Thyroid gland (tissue), 4 donors: ENCODE results near the gene SLC25A22. TPM values are rescaled to one million over a fixed set of nuclear protein-coding genes. Genes with fewer than 3 reads are reported as not detected.

Experiments
- DNase-seq, 2 donors: peaks; one replicate each; pipeline ENCODE4 v3.0.0-alpha.2; 2019
- H3K27ac ChIP-seq, 3 donors: fragments of 200-600 bp; sonication (generic); 1 replicate in 2 of 3; 2 replicates in 1 of 3; pipeline ENCODE4 v1.5.1; 2016 to 2019; ENCODE audit warnings: mild to moderate bottlenecking in 1 of 3, moderate library complexity in 1 of 3
- H3K27me3 ChIP-seq: fragments of 200-600 bp; sonication (generic); one replicate; pipeline ENCODE4 v1.5.1; 2019
- H3K36me3 ChIP-seq, 2 donors: fragments of 200-600 bp; sonication (generic); one replicate each; pipeline ENCODE4 v1.5.1; 2016 to 2019
- H3K4me1 ChIP-seq, 2 donors: fragments of 200-600 bp; sonication (generic); one replicate each; pipeline ENCODE4 v1.5.1; 2017 to 2019
- H3K4me3 ChIP-seq, 3 donors: fragments of 200-600 bp; sonication (generic); replicated peaks in 1 of 3; 1 replicate in 2 of 3; 2 replicates in 1 of 3; pipeline ENCODE4 v1.5.1; 2016; ENCODE audit warnings: mild to moderate bottlenecking in 1 of 3
- H3K9me3 ChIP-seq: fragments of 200-600 bp; sonication (generic); one replicate; pipeline ENCODE4 v1.5.1; 2017
- POLR2A ChIP-seq, 2 donors: fragments of 450-650 bp; IDR thresholded peaks; one replicate each; pipeline ENCODE4 v1.6.1; 2017; ENCODE audit warnings: antibody characterized with exemption in 2 of 2, mild to moderate bottlenecking in 2 of 2, moderate library complexity in 1 of 2
- WGBS, 2 donors: methylation state at CpG; one replicate each; pipeline ENCODE4 v1.1.5; 2017; 5-methylcytosine and 5-hydroxymethylcytosine counted together
- intact Hi-C: fragments of 100-400 bp; cut with DNase I; formaldehyde crosslinking; loops from one replicate; pipeline ENCODE4 v1.15.1; 2023
- total RNA-seq, 4 donors: library from RNA; depleted of rRNA; stranded (reverse); fragments of >200 nt; gene quantifications; one replicate each; pipeline ENCODE4 v1.2.3, GENCODE V29; 2016
- TF ChIP-seq, protein P1 (sequence below), 6 experiments: fragments of 200-600 bp in 3 of 6; fragments of 450-650 bp in 3 of 6; sonication (generic) in 3 of 6; IDR thresholded peaks; one replicate each; pipeline ENCODE4 v1.5.1; 2016 to 2019; ENCODE audit warnings: antibody characterized with exemption in 6 of 6, mild to moderate bottlenecking in 2 of 6, inconsistent platforms in 1 of 6, moderate library complexity in 1 of 6

SLC25A22 gene
- total RNA-seq: 10 to 100 TPM in 1 of 4 donors, 1 to 10 TPM in 3; 5.1 to 13.1 (median 7.8) TPM

DNA sequence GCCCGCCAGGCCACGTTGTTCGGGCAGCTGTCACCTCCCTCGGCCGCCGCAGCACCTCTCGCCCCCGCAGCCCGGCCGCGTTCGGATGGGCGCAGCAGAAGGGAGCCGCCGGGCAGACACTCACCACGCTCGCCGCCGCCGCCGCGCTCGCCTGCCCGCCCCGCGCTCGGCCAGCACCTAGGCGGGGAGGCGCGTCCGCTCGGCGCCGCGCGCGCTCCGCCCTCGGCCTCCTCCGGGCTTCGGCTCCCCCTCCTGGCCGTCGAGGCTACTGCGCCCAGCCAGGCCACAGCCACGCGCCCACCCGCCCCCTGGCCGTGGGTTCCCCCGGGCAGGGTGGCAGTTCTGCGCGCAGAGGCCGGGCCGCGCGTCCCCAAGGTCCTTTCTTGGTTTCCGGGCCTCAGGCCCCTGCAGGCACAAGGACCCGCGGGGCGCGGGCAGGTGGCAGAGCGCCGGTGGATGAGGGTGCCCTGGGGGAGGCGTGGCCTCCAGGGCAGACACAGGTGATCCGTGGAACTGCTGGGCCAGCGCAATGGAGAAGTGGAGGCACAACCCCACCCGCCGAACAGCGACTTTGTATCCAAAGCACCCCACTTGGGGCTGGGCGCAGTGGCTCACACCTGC is at the start of gene SLC25A22:
Gene SLC25A22, minus strand, starts transcription at position 189 of the 621 bp plus-strand sequence. CDS start 3,275 bp downstream, outside the sequence.
- WGBS, 2 donors: 5% methylated on average over 18 of the region's 69 CpGs; no CpG with 5 or more reads in 1 of the 2 donors
- no peaks in the 10 kb centered on the region for H3K36me3 ChIP-seq
- intact Hi-C loops: no loop called here
- H3K4me3 ChIP-seq: peak within 1 kb of the TSS; percentile 50 to 71 (median 54)
- peaks cover 29 to 31% of the 10 kb centered on the region in 2 donors for H3K4me1 ChIP-seq
- no peaks in the 10 kb centered on the region for H3K9me3 ChIP-seq
- H3K27ac ChIP-seq: peak within 1 kb of the TSS; percentile 18 to 68 (median 67)
- peak in 1 of 2 donors; percentile 32 for TF ChIP-seq POLR2A (IDR thresholded peaks at IDR 0.05)
- TF ChIP-seq, protein P1, sequence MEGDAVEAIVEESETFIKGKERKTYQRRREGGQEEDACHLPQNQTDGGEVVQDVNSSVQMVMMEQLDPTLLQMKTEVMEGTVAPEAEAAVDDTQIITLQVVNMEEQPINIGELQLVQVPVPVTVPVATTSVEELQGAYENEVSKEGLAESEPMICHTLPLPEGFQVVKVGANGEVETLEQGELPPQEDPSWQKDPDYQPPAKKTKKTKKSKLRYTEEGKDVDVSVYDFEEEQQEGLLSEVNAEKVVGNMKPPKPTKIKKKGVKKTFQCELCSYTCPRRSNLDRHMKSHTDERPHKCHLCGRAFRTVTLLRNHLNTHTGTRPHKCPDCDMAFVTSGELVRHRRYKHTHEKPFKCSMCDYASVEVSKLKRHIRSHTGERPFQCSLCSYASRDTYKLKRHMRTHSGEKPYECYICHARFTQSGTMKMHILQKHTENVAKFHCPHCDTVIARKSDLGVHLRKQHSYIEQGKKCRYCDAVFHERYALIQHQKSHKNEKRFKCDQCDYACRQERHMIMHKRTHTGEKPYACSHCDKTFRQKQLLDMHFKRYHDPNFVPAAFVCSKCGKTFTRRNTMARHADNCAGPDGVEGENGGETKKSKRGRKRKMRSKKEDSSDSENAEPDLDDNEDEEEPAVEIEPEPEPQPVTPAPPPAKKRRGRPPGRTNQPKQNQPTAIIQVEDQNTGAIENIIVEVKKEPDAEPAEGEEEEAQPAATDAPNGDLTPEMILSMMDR (IDR thresholded peaks at IDR 0.05): peak; percentile 45 to 99 (median 84)
- H3K27me3 ChIP-seq: no peaks in the 10 kb centered on the region
- DNase-seq: peak; percentile 76 to 77

DNA sequence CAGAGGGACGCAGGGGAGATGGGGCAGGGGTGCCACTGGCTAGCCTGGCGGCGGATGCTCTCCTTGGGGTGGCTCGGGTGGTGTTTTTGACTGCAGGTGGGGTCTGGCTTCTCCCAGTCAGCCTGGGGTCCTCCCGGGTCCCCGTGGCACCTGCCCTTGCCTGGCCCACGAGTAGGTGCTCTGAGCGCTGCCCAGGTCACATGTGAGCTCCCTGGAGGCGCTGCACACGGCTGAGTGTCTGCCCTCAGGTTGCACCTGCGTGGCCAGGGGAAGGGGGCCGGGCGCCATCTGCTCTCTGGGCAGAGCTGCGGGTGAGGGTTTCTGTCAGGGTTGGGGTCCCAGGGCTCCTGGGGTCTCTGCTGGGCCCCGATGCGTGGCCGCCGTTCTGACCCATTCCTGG is 49.8 kb upstream of the SLC25A22 start:
- Histone ChIP-seq H3K4me1 (peaks cover 45 to 54% of the 10 kb centered on the region in 2 donors), H3K9me3 (no peaks in the 10 kb centered on the region), H3K36me3 (no peaks in the 10 kb centered on the region), H3K27me3 (no peaks in the 10 kb centered on the region), H3K27ac (no peak overlapping the region), H3K4me3 (no peak overlapping the region)
- TF ChIP-seq, protein P1 (IDR thresholded peaks at IDR 0.05): no peak
- no peak for TF ChIP-seq POLR2A (IDR thresholded peaks at IDR 0.05)
- WGBS, 2 donors: 90 to 92% methylated on average over 11 of the region's 18 CpGs
- no peak for DNase-seq
- intact Hi-C loops: loop anchor here (5.0 kb wide), 1 partner anchor 204 kb away; no protein-coding TSS in a partner anchor

DNA sequence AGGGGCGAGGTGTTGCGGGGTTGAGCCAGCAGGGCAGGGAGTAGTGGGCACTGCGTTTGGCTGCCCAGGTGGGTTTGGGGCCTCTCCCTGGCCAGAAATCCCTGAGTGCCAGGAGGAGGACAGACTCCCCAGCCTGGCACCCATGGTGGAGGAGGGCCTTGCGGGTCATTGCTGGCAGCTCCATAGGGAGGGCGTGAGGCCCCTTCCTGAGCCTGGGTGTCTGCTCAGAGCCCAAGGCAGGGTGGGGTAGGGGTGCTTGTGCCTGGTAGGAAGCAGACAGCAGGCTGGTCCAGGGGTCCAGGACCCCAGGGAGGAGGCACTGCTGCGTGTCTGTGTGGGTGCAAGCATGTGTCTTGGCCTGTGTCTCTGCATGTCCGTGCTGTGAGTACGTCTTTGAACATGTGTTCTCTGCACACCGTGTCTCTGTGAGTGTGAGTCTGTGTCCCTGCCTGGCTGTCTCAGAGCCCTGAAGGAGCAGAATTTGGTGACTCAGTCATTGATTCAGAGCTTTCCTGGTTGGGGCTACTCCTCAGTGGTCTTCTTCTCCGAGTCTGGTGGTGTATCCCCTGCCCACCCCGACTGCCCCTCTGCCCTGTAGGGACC is 48.5 kb upstream of the SLC25A22 start:
- 87 to 88% methylated on average over 10 to 11 of the region's 11 CpGs for WGBS, 2 donors
- intact Hi-C loops: loop anchor here (5.0 kb wide), 1 partner anchor 206 kb away; no protein-coding TSS in a partner anchor
- H3K27me3 ChIP-seq: no peaks in the 10 kb centered on the region
- H3K36me3 ChIP-seq: no peaks in the 10 kb centered on the region
- no peaks in the 10 kb centered on the region for H3K9me3 ChIP-seq
- no peak overlapping the region for H3K4me3 ChIP-seq
- no peak for TF ChIP-seq POLR2A (IDR thresholded peaks at IDR 0.05)
- TF ChIP-seq, protein P1 (IDR thresholded peaks at IDR 0.05): no peak
- DNase-seq: no peak
- H3K4me1 ChIP-seq: peaks cover 47 to 55% of the 10 kb centered on the region in 2 donors
- H3K27ac ChIP-seq: peak overlapping the region in 2 of 3 donors; percentile 99

DNA sequence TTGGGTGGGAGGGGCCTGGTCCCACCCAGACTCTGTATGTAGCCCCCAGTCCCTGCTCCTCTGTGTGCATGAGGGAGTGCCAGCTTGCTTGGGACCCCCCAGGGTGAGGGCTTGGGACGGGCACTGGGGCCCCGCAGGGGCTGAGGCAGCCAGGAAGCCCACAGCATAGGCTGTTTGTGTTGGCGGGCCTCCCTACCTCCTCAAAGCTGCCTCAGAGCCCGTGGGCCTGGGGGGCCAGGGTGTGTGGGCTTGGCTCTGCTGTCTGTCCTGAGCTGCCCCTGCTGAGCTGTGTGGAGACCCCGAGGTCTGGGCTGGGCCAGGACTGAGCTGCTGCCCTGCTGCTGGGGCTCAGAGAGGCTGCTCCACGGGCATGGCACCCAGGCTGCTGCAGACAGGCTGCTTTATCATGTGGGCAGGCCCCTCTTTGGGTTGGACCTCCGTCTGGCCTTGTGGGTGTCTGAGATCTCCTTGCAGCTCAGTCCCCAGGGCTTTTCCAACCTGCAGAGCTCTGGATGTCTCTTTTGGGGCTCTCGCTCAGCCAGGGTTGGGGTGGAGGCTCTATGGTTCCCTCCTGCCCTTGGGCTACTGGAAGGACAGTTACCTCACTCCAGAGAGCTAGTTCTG is 47.9 kb upstream of the SLC25A22 start:
- peak overlapping the region; percentile 91 to 99 (median 99) for H3K27ac ChIP-seq
- WGBS, 2 donors: 44 to 52% methylated on average over 6 to 7 of the region's 8 CpGs
- intact Hi-C loops: loop anchor here (5.0 kb wide), 1 partner anchor 206 kb away; no protein-coding TSS in a partner anchor
- no peak for TF ChIP-seq POLR2A (IDR thresholded peaks at IDR 0.05)
- TF ChIP-seq, protein P1 (IDR thresholded peaks at IDR 0.05): no peak
- peaks cover 53 to 58% of the 10 kb centered on the region in 2 donors for H3K4me1 ChIP-seq
- no peaks in the 10 kb centered on the region for H3K27me3 ChIP-seq
- H3K9me3 ChIP-seq: no peaks in the 10 kb centered on the region
- no peaks in the 10 kb centered on the region for H3K36me3 ChIP-seq
- no peak overlapping the region for H3K4me3 ChIP-seq
- DNase-seq: no peak
